IPS-NIHi7 (cell line): Measurements from ENCODE around the gene GNGT2.

ENCODE experiments used
- DNase-seq: peaks from one replicate; pipeline ENCODE4 v3.0.0; 2012; ENCODE audit warnings: mixed read lengths; ENCODE audit errors: extremely low spot score

GNGT2 gene

GRCh38 chr17:49229076-49229804 is 18.9 kb upstream of the GNGT2 start:
- DNase-seq = no peak

GRCh38 chr17:49227436-49228261 is 17.3 kb upstream of the GNGT2 start:
- DNase-seq = peak; percentile 80

GRCh38 chr17:49226771-49227435 is 16.5 kb upstream of the GNGT2 start:
- no peak for DNase-seq

GRCh38 chr17:49225554-49226236 is 15.3 kb upstream of the GNGT2 start:
- DNase-seq = no peak

GRCh38 chr17:49224997-49225337 is 14.6 kb upstream of the GNGT2 start:
- no peak for DNase-seq

GRCh38 chr17:49224198-49224996 is 14.0 kb upstream of the GNGT2 start:
- peak; percentile 41 for DNase-seq

- DNase-seq = peak; percentile 82
Observed at GRCh38 chr17:49223517-49224197, 13.3 kb upstream of the GNGT2 start.

GRCh38 chr17:49223168-49223516 is 12.8 kb upstream of the GNGT2 start:
- DNase-seq = no peak

- no peak for DNase-seq
Observed at GRCh38 chr17:49219987-49220386, 9.6 kb upstream of the GNGT2 start.

GRCh38 chr17:49218941-49219913 is 8.9 kb upstream of the GNGT2 start:
- DNase-seq = peak; percentile 65

- no peak for DNase-seq
Observed at GRCh38 chr17:49217651-49218413, 7.5 kb upstream of the GNGT2 start.

- no peak for DNase-seq
Observed at GRCh38 chr17:49216953-49217650, 6.7 kb upstream of the GNGT2 start.

- DNase-seq = no peak
Observed at GRCh38 chr17:49216482-49216881, 6.1 kb upstream of the GNGT2 start.

- DNase-seq = no peak
Observed at GRCh38 chr17:49214676-49215360, 4.4 kb upstream of the GNGT2 start.

- no peak for DNase-seq
Observed at GRCh38 chr17:49213847-49214246, 3.5 kb upstream of the GNGT2 start.

- DNase-seq = no peak
Observed at GRCh38 chr17:49213399-49213798, 3.0 kb upstream of the GNGT2 start.

- no peak for DNase-seq
Observed at GRCh38 chr17:49209061-49209571, 1.3 kb downstream of the GNGT2 start.
